ENCODE data around the gene GTF2F2. TPM values are rescaled to one million over a fixed set of nuclear protein-coding genes. Genes with fewer than 3 reads are reported as not detected.

Gene GTF2F2
- total and polyA plus RNA-seq, 2 donors (not counting 3 experiments of a cell fraction or from before 2014, with no cell fraction given) = 7.5 to 23.6 TPM

DNA sequence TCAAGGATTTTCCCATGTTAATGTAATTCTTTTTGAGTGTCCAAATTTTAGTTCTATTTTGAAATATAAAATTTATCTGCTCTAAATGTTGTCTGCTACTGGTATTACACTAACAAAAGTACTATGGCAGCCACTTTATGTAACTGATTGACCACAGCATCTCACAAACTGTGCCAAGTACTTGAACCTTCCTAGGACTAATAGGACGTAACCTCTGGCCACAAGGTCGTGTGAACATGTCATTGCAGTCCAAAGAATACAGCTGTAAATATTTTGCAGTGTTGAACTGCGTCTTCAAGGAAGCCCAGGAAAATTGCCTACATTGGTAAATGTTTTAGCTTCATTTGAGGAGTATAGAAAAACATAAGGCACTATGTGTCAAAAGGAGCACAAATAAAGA lies 78.6 kb downstream of the GTF2F2 start:
- CTCF ChIA-PET = interaction anchor here (1.4 to 3.1 kb wide), 3 partner anchors 14 to 37 kb away, joined by 3 to 11 read pairs (median 3); no protein-coding TSS in a partner anchor
- Histone ChIP-seq H3K4me3 (replicated peaks in 1 of 3; ENCODE audit: insufficient read depth in 1 of 3, low read depth in 1 of 3, low read length in 3 of 3) (no peak overlapping the region), H3K79me2 (ENCODE audit: control insufficient read depth, insufficient read depth, low read length) (no peaks in the 10 kb centered on the region), H3K4me1 (ENCODE audit: control insufficient read depth, extremely low read depth, insufficient read depth, low read length) (peaks cover 13% of the 10 kb centered on the region), H4K20me1 (replicated peaks; ENCODE audit: control insufficient read depth, extremely low read depth, insufficient read depth, low read length) (no peaks in the 10 kb centered on the region), H3K4me2 (ENCODE audit: insufficient read depth, low read length) (no peak overlapping the region), H3K27me3 (ENCODE audit: control insufficient read depth in 2 of 2, insufficient read depth in 2 of 2, low read length in 2 of 2) (no peaks in the 10 kb centered on the region), H3K9me3 (replicated peaks; ENCODE audit: control insufficient read depth, insufficient read depth, low read length) (no peaks in the 10 kb centered on the region), H2AFZ (ENCODE audit: low read depth, low read length) (no peak overlapping the region), H3K9ac (replicated peaks; ENCODE audit: extremely low read depth, insufficient read depth, low read length) (no peak overlapping the region), H3K9me1 (replicated peaks; ENCODE audit: control insufficient read depth, extremely low read depth, insufficient read depth, low read length) (no peaks in the 10 kb centered on the region), H3K27ac (ENCODE audit: insufficient read depth, low read depth, low read length) (no peak overlapping the region), H3K36me3 (ENCODE audit: control insufficient read depth in 2 of 2, extremely low read depth in 1 of 2, insufficient read depth in 2 of 2, low read length in 2 of 2) (no peaks in the 10 kb centered on the region)
- no peak for FAIRE-seq
- intact Hi-C loops (cut with micrococcal nuclease) (no loop called here), dilution Hi-C loops (cut with MboI; ENCODE audit: extremely low pct_ligation_motif_present, low sequenced_read_pairs) (no loop called here)
- POLR2A ChIA-PET = no interaction called here
- no peak for DNase-seq (ENCODE audit: low read depth, low spot score)
- TF ChIP-seq, protein P1, sequence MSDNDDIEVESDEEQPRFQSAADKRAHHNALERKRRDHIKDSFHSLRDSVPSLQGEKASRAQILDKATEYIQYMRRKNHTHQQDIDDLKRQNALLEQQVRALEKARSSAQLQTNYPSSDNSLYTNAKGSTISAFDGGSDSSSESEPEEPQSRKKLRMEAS (IDR thresholded peaks at IDR 0.05; ENCODE audit: insufficient read depth, insufficient read length) = no peak
- TF ChIP-seq FOS (IDR thresholded peaks at IDR 0.05; ENCODE audit: borderline replicate concordance, insufficient read depth, low read length) (no peak), JUN (IDR thresholded peaks at IDR 0.05; ENCODE audit: borderline replicate concordance, insufficient read depth, insufficient read length, low read depth) (no peak), CTCF (IDR thresholded peaks at IDR 0.05; ENCODE audit: extremely low read depth in 1 of 2, insufficient read depth in 1 of 2, low read depth in 1 of 2, low read length in 2 of 2) (no peak), POLR2A (IDR thresholded peaks at IDR 0.05; ENCODE audit: low read depth, low read length) (no peak)
- BruUV-seq (replicated peaks) = no TSS peak

- intact Hi-C loops (cut with micrococcal nuclease) (no loop called here), dilution Hi-C loops (cut with MboI; ENCODE audit: extremely low pct_ligation_motif_present, low sequenced_read_pairs) (no loop called here)
- H3K9me1 ChIP-seq (replicated peaks; ENCODE audit: control insufficient read depth, extremely low read depth, insufficient read depth, low read length) = no peaks in the 10 kb centered on the region
- no peaks in the 10 kb centered on the region for H3K27me3 ChIP-seq (ENCODE audit: control insufficient read depth in 2 of 2, insufficient read depth in 2 of 2, low read length in 2 of 2)
- FAIRE-seq (no peak), DNase-seq (ENCODE audit: low read depth, low spot score) (no peak)
- no peak overlapping the region for H3K4me2 ChIP-seq (ENCODE audit: insufficient read depth, low read length)
- no peak overlapping the region for H2AFZ ChIP-seq (ENCODE audit: low read depth, low read length)
- TF ChIP-seq GATA2 (IDR thresholded peaks at IDR 0.05; ENCODE audit: insufficient read depth, insufficient read length, low read depth, low read length) (no peak), POLR2AphosphoS5 (IDR thresholded peaks at IDR 0.05; ENCODE audit: insufficient read depth, low read depth, low read length) (no peak), EZH2 (IDR thresholded peaks at IDR 0.05; ENCODE audit: borderline replicate concordance, low read depth, low read length, severe bottlenecking) (no peak)
- H3K9ac ChIP-seq (replicated peaks; ENCODE audit: extremely low read depth, insufficient read depth, low read length) = no peak overlapping the region
- POLR2A ChIA-PET = no interaction called here
- H3K4me3 ChIP-seq (replicated peaks in 1 of 3; ENCODE audit: insufficient read depth in 1 of 3, low read depth in 1 of 3, low read length in 3 of 3) = no peak overlapping the region
- BruUV-seq (replicated peaks) = no TSS peak
- H3K79me2 ChIP-seq (ENCODE audit: control insufficient read depth, insufficient read depth, low read length) = no peaks in the 10 kb centered on the region
- CTCF ChIA-PET = interaction anchor here (1.4 to 3.1 kb wide), 4 partner anchors 14 to 82 kb away, joined by 3 to 11 read pairs (median 4); no protein-coding TSS in a partner anchor
- H3K9me3 ChIP-seq (replicated peaks; ENCODE audit: control insufficient read depth, insufficient read depth, low read length) = no peaks in the 10 kb centered on the region
- H3K4me1 ChIP-seq (ENCODE audit: control insufficient read depth, extremely low read depth, insufficient read depth, low read length) = peaks cover 13% of the 10 kb centered on the region
- H3K27ac ChIP-seq (ENCODE audit: insufficient read depth, low read depth, low read length) = no peak overlapping the region
- no peaks in the 10 kb centered on the region for H4K20me1 ChIP-seq (replicated peaks; ENCODE audit: control insufficient read depth, extremely low read depth, insufficient read depth, low read length)
- no peaks in the 10 kb centered on the region for H3K36me3 ChIP-seq (ENCODE audit: control insufficient read depth in 2 of 2, extremely low read depth in 1 of 2, insufficient read depth in 2 of 2, low read length in 2 of 2)
Measured at GRCh38 chr13:45199711-45200110, 79.4 kb downstream of the GTF2F2 start.
